Measurements from ENCODE around the gene CASKIN2.

CASKIN2 gene

GRCh38 chr17:75503976-75504346, 11.4 kb downstream of the CASKIN2 start:
- no peak overlapping the region for H3K4me3 ChIP-seq (ENCODE audit: low read depth, low read length)
- TF ChIP-seq, protein P1, sequence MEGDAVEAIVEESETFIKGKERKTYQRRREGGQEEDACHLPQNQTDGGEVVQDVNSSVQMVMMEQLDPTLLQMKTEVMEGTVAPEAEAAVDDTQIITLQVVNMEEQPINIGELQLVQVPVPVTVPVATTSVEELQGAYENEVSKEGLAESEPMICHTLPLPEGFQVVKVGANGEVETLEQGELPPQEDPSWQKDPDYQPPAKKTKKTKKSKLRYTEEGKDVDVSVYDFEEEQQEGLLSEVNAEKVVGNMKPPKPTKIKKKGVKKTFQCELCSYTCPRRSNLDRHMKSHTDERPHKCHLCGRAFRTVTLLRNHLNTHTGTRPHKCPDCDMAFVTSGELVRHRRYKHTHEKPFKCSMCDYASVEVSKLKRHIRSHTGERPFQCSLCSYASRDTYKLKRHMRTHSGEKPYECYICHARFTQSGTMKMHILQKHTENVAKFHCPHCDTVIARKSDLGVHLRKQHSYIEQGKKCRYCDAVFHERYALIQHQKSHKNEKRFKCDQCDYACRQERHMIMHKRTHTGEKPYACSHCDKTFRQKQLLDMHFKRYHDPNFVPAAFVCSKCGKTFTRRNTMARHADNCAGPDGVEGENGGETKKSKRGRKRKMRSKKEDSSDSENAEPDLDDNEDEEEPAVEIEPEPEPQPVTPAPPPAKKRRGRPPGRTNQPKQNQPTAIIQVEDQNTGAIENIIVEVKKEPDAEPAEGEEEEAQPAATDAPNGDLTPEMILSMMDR (IDR thresholded peaks at IDR 0.05; ENCODE audit: borderline replicate concordance, insufficient read depth, low read depth, low read length), result no peak

DNA sequence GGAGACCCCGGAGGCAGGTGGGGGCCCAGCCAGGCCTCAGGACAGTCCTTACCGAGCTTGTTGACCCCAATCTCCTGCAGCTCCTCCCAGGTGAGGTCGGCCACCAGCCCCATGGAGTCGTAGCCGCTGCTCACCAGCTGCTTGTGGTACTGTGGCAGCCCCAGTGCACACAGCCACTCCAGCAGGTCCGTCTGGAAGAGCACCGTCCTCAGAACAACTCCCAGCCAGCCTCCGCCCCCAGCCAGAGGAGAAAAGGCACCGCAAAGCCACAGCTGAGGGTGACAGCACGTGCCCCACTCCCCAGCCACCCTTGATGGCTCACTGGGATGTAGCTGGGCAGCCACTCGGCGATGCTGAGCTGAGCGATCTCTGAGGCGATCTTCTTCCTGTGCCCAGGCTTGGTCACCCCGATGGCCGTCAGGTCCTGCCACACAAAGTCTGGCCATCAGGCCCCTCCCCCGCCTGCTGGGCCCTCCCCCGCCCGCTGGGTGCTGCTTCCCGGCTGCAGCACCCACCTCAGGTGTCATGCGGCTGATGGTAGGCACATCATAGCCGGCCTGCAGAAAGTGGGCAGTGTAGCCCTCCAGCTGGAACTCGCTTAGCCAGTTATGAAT, 11.9 kb downstream of the CASKIN2 start:
- TF ChIP-seq, protein P1 (IDR thresholded peaks at IDR 0.05; ENCODE audit: borderline replicate concordance, insufficient read depth, low read depth, low read length), result no peak
- no peak overlapping the region for H3K4me3 ChIP-seq (ENCODE audit: low read depth, low read length)

- H3K4me3 ChIP-seq (ENCODE audit: low read depth, low read length), result no peak overlapping the region
- TF ChIP-seq, protein P1 (IDR thresholded peaks at IDR 0.05; ENCODE audit: borderline replicate concordance, insufficient read depth, low read depth, low read length), result no peak
Measured at GRCh38 chr17:75502721-75503329, 12.5 kb downstream of the CASKIN2 start.

DNA sequence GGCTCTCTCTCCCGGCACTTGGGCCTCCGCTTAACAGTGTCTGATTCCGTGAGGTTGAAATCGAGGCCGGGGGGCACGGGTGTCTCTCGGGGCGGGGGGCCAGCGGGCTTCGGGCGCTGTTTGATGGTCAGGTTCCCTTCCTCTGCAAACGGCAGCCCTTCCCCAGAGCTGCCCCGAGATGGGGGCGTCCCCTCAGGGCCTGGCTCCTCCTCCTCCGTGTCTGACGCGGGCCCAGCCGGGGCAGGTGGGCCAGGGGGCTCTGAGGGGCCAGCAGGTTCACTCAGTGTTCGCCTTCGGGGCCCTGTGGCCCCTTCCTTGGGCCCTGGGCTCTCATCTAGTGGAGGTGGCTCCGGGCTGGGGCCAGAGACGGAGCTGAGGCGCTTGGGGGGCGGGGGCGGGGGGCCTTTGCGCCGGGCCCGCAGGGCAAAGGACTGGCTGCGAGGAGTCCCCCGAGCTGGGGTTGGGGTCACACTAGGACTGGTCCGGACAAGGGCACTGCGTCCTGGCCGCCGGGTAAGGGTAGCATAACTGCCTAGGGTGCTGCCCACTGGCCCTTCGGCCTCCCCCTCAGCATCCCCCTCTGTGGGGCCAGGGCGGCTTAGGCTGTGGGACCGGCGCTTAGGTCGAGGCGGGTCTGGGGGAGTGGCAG, 13.1 kb downstream of the CASKIN2 start:
- no peak overlapping the region for H3K4me3 ChIP-seq (ENCODE audit: low read depth, low read length)
- TF ChIP-seq, protein P1 (IDR thresholded peaks at IDR 0.05; ENCODE audit: borderline replicate concordance, insufficient read depth, low read depth, low read length), result no peak

- no peak overlapping the region for H3K4me3 ChIP-seq (ENCODE audit: low read depth, low read length)
- TF ChIP-seq, protein P1 (IDR thresholded peaks at IDR 0.05; ENCODE audit: borderline replicate concordance, insufficient read depth, low read depth, low read length), result no peak
Measured at GRCh38 chr17:75501378-75502071, 13.8 kb downstream of the CASKIN2 start.

DNA sequence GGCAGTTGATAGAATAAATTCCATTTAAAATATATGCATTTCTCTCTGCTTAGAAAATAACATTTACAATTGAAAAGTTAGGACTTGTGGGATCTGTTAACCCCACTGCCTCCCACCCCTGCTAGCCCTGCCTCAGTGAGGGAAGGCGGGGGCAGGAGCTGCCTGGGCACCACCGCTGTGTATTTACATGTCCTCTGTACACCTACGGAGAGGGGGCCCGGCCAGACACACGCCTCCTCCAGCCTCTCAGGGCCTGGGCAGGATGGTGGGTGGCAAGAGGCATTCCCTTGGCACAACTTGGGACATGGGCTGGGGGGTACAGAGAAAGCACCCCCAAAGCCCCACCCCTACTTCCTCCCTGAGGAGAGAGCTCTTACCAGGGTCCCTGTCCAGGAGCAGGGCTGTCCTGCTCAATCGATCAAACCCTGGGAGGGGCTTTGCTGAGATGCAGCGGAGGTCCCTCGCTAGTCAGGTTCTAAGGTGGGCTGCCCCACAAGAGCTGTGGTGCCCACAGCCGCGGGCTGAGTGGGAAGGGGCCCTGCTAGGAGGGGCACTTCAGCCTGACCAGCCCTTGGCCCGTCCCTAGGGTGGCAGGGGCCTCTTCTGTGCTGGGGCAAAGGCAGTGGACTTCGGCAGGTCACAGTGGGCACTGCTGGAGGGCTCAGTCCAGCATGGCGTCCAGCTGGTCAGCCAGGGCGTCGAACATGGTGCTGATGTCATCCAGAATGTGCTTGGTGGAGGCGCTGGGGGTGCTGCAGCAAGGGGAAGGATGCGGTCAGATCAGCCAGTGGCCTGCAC, 14.7 kb downstream of the CASKIN2 start:
- TF ChIP-seq, protein P1 (IDR thresholded peaks at IDR 0.05; ENCODE audit: borderline replicate concordance, insufficient read depth, low read depth, low read length), result no peak
- H3K4me3 ChIP-seq (ENCODE audit: low read depth, low read length), result no peak overlapping the region

Measured in GM12875 (cell line).